Measurements from ENCODE around the gene ZNF598. TPM values are rescaled to one million over a fixed set of nuclear protein-coding genes. Genes with fewer than 3 reads are reported as not detected.

ZNF598 gene
- total RNA-seq, 1 experiment from 2014 or later: 70.9 TPM

DNA sequence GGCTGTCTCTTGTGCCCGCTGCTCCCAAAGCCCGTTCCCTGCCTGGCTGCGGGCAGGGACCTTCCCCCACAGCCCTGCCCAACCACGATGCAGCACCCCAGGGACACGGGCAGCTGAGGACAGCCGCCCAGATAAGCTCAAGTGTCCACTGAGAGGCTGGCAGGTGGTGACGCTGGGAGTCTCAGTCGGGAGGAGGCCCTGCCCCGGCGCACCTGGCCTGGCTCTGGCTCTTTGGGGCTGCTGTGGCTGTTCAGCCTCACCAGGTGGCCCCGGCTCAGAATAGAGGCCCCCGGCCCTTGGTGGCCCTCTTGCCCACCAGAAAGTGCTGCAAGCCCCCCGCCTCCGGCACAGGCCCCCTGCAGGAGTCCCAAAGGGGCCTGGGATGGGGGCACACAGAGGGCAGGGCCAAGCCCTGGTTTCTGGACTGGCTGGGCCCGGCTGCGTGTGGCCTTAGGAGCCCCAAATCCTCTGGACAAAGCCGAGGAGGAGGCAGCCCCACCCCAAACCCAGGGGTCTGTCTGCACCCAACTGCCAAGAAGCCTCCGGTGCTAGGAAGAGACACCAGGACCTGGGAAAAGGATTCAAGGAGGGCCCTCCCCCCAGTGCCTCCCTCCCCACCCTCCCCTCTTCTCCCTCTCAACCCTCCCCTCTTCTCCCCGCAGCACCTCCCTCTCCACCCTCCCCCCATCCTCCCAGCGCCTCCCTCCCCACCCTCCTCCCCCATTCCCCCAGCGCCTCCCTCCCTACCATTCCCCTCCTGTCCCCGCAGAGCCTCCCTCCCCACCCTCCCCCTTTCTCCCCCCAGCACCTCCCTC lies 32.8 kb upstream of the ZNF598 start:
- no peaks in the 10 kb centered on the region for H3K9me3 ChIP-seq (ENCODE audit: control insufficient read depth, low read depth, low read length)
- H3K4ac ChIP-seq (ENCODE audit: low read depth, low read length): no peak overlapping the region
- H3K23ac ChIP-seq (ENCODE audit: insufficient read length, low read depth, low read length): no peak overlapping the region
- H2BK15ac ChIP-seq (ENCODE audit: low read depth, low read length): no peak overlapping the region; the same call in 1 of the 2 replicates
- TF ChIP-seq, protein P1, sequence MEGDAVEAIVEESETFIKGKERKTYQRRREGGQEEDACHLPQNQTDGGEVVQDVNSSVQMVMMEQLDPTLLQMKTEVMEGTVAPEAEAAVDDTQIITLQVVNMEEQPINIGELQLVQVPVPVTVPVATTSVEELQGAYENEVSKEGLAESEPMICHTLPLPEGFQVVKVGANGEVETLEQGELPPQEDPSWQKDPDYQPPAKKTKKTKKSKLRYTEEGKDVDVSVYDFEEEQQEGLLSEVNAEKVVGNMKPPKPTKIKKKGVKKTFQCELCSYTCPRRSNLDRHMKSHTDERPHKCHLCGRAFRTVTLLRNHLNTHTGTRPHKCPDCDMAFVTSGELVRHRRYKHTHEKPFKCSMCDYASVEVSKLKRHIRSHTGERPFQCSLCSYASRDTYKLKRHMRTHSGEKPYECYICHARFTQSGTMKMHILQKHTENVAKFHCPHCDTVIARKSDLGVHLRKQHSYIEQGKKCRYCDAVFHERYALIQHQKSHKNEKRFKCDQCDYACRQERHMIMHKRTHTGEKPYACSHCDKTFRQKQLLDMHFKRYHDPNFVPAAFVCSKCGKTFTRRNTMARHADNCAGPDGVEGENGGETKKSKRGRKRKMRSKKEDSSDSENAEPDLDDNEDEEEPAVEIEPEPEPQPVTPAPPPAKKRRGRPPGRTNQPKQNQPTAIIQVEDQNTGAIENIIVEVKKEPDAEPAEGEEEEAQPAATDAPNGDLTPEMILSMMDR (conservative IDR thresholded peaks at IDR 0.05): no peak
- no peak overlapping the region for H3K56ac ChIP-seq (ENCODE audit: insufficient read length, low read depth, low read length)
- H4K5ac ChIP-seq (ENCODE audit: insufficient read length, low read depth, low read length): no peak overlapping the region
- Mint-ChIP-seq H3K27ac (no peak overlapping the region), H3K4me3 (no peak overlapping the region), H3K9me3 (no peaks in the 10 kb centered on the region), H3K4me1 (peaks cover 8 to 19% of the 10 kb centered on the region in 2 experiments), H3K36me3 (ENCODE audit: insufficient read depth in 1 of 3, low read depth in 3 of 3) (peaks cover 2 to 5% (median 4%) of the 10 kb centered on the region in 3 experiments; a peak in 5 of 7 replicates), H3K27me3 (ENCODE audit: low read depth) (no peaks in the 10 kb centered on the region)
- no peak overlapping the region for H2BK12ac ChIP-seq (ENCODE audit: insufficient read length, low read depth, low read length)
- H3K79me2 ChIP-seq (ENCODE audit: insufficient read depth, low read length): no peaks in the 10 kb centered on the region
- H4K20me1 ChIP-seq (ENCODE audit: control insufficient read depth, insufficient read depth, insufficient read length): no peaks in the 10 kb centered on the region
- DNase-seq: no peak
- H3K18ac ChIP-seq (ENCODE audit: insufficient read length, low read depth, low read length): no peak overlapping the region
- no peak overlapping the region for H2AK5ac ChIP-seq (ENCODE audit: insufficient read length, low read length)
- no peak overlapping the region for H3T11ph ChIP-seq (ENCODE audit: low read length)
- H3K9ac ChIP-seq (ENCODE audit: extremely low read depth, insufficient read length, low read length): no peak overlapping the region
- peaks cover 5% of the 10 kb centered on the region for H3K23me2 ChIP-seq (ENCODE audit: insufficient read length, low read depth, low read length, poor library complexity, severe bottlenecking)
- H3K4me1 ChIP-seq (ENCODE audit: insufficient read depth, low read length): no peaks in the 10 kb centered on the region
- H3K27me3 ChIP-seq (ENCODE audit: insufficient read depth, low read length): no peaks in the 10 kb centered on the region
- no CpG with 5 or more reads among the region's 22 CpGs for WGBS (ENCODE audit: extremely low coverage, insufficient read length, low lambda C conversion rate)
- no peak overlapping the region for H4K8ac ChIP-seq (replicated peaks; ENCODE audit: insufficient read length, low read depth, low read length)
- H2BK5ac ChIP-seq (ENCODE audit: insufficient read length, low read length): no peak overlapping the region
- no peak overlapping the region for H3K14ac ChIP-seq (ENCODE audit: insufficient read depth, low read length)
- no peaks in the 10 kb centered on the region for H3K79me1 ChIP-seq (ENCODE audit: insufficient read depth, low read depth, low read length, poor library complexity, severe bottlenecking)
- no peak overlapping the region for H4K91ac ChIP-seq (ENCODE audit: insufficient read length, low read depth, low read length)
- no peak overlapping the region for H2AFZ ChIP-seq (ENCODE audit: low read length)
- H3K27ac ChIP-seq (ENCODE audit: insufficient read length, low read depth, low read length): no peak overlapping the region
- no peak overlapping the region for H2BK20ac ChIP-seq (ENCODE audit: low read depth, low read length, poor library complexity, severe bottlenecking)
- H2BK120ac ChIP-seq (ENCODE audit: low read depth, low read length, poor library complexity, severe bottlenecking): no peak overlapping the region
- H3K4me2 ChIP-seq (ENCODE audit: insufficient read depth, insufficient read length, low read length): no peak overlapping the region
